IPS-18c (cell line): ENCODE results near the gene NOS1AP.

Experiments
- H3K4me3 ChIP-seq: 2 replicates; pipeline ENCODE4 v1.7.0; 2013; ENCODE audit warnings: low read depth, mild to moderate bottlenecking, low read length, moderate library complexity; ENCODE audit not compliant: insufficient read depth
- H3K9me3 ChIP-seq: one replicate; pipeline ENCODE4 v1.6.1; 2013; ENCODE audit warnings: mild to moderate bottlenecking, low read length, moderate library complexity; ENCODE audit not compliant: control insufficient read depth, insufficient read depth

Gene NOS1AP

DNA sequence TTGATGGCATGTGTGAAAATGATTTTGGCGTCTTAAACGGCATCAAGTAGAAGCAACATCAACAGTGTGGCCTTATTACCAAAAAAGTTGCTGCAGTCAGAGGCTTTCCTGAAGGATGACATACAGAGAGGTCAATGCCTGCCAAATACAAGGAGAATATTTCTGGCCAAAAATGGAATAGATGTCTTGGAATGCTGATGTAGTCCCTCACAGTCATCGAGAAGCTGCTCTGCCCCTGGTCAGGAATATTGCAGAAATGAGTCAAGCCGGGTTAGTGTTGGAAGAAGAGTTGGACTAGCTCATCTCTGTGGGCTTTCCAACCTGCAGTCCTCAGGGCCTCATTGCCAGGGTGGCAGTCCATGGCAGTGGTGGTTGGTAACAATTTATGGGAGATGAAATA is 42.1 kb downstream of the NOS1AP start:
- Histone ChIP-seq H3K9me3 (peaks cover 2% of the 10 kb centered on the region), H3K4me3 (no peak overlapping the region)

DNA sequence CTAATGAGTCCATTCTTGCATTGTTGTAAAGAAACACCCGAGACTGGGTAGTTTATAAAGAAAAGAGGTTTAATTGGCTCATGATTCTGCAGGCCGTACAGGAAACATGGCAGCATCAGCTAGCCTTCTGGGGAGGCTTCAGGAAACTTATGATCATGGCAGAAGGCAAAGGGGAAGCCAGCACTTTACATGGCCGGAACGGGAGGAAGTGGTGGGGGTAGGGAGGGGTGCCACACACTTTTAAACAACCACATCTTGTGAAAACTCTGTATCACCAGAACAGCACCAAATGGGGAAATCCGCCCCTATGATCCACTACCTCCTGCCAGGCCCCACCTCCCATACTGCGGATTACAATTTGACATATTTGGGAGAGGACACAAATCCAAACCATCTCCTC is 43.9 kb downstream of the NOS1AP start:
- no peak overlapping the region for H3K4me3 ChIP-seq
- H3K9me3 ChIP-seq = no peaks in the 10 kb centered on the region

DNA sequence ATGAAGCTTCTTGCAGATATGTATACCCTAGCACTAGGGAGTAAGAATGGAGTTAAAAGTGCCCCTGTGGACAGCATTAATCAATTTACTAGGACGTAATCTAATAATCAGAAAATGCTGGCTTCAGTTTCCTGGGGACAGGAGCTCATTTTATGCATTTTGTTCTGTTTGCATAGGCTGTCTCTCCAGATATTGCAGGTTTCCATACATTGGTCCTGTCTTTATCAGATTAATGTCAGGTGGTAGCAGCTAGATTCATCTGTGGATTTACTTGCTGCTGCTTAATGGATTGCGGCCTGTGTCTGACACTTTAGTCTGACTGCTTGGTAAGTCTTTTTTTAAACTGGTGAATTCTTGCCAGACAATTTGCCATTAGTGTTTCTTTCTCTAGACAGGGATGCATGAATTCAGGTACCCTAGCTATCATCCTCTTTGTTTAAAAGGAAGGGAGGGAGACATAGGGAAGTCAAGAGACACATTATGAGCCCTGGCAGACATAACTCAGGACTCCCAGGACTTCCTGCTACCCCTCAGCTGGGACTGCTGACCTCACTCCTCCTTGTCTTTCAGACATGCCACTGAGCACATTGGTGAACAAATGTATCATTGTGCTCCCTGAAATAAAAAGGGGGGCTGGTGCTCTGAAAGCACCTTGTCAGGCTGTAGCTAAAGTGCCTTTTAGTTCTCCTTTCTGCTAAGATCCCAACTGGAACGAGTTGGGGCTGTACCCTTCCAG is 47.7 kb downstream of the NOS1AP start:
- Histone ChIP-seq H3K4me3 (no peak overlapping the region), H3K9me3 (no peaks in the 10 kb centered on the region)

DNA sequence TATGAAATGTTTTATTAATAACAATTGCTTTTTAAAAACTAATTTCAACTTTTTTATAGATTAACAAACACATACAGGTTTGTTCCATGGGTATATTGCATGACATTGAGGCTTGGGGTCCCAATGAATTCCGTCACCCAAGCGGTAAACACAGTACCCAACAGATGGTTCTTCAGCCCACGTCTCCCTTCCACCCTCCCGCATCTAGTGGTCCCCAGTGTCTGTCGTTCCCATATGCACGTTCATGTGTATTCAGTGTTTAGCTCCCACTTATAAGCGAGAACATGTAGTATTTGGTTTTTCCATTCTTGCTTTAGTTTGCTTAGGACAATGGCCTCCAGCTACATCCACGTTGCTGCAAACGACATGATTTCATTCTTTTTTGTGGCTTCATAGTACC is 48.6 kb downstream of the NOS1AP start:
- Histone ChIP-seq H3K4me3 (no peak overlapping the region), H3K9me3 (no peaks in the 10 kb centered on the region)

DNA sequence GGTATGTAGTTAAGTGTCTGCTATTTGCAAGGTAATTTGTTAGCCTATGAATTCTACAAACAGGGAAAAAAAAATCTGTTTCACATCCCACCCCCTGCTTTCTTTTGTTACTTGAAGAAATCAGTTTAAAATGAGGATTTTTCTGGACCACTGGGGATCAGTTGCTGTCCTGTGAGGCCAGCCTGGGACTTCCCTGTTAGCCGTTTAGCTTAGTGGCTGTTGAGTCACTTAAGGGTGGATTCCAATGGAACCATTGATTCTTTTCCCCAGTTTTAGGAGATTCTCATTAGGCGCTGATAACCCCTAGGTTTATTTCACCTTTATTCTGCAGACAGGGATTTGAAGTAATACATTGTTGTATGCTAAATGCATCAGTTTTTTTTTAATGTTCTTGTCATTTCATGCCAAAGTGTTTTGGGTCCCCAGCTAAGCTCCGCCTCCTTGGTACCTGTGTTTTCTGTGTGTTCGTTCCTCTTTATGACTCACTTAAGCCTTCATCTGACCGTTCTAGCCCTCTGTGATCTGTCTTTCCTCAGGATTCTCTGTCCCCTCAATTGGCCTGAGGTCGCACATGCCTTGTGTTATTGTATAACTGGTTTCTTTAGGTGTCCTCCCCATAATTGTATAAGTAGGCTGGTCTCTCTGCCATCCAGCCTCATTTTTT is 59.3 kb downstream of the NOS1AP start:
- H3K9me3 ChIP-seq = no peaks in the 10 kb centered on the region
- H3K4me3 ChIP-seq = no peak overlapping the region

DNA sequence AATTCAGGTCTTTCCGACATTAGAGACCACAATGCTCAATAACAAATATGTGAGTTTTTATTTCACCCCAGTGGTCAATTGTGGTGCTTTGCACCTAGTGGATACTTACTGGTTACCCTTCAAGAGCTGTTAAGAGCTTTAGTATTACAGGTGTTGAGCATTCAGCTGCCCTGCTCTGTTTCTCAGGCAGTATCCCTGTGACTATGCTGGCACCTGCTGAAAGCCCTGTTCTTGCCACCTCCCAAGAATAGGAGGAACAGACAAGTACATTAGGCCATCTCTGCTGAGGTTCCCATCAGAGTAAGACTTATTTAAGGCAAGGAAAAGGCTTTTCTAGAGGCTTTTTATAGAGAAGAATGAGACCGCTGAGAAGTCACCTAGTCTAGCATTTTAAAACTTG is 60.8 kb downstream of the NOS1AP start:
- no peak overlapping the region for H3K4me3 ChIP-seq
- no peaks in the 10 kb centered on the region for H3K9me3 ChIP-seq

DNA sequence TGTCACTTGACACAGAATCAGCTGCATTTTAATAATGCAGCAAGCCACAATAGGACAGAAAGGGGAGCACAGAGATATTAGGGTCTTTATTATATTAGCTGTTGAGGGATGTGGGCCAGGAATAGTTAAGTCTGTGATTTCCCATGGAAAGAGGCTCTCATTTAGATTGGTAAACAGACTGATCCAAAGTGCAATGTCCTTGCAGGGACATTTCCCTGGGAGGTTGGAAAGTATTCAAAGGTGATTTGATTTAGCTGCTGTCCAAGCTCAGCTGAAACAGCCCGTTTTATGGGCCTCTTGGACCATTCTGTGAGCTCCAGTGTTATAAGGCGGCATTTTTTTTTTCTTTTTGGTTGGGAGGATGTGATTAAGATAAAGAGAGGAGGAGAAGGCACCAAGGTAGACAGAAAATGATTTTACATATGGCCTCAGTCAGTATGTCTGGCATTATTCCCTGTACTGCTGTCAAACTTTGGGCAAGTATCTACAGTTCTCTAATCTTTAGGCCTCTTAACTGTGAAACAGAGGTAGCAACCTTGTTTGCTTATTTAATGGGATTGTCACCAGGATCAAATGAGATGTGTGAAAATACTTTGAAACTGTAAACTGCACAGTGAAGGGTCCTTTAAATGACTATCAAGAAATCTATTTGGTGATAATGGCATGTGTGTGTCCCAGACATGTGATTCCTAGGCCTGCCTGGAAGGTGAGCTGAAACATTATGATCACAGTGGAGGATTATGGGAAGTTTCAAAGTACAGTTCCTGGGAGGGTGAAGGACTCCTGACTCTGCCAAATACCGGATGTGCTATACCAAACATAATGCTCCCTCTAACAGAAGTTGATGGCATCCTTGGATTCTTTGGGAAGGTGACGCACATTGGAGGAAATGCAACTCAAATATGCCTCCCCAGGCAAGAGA is 62.2 kb downstream of the NOS1AP start:
- no peak overlapping the region for H3K4me3 ChIP-seq

DNA sequence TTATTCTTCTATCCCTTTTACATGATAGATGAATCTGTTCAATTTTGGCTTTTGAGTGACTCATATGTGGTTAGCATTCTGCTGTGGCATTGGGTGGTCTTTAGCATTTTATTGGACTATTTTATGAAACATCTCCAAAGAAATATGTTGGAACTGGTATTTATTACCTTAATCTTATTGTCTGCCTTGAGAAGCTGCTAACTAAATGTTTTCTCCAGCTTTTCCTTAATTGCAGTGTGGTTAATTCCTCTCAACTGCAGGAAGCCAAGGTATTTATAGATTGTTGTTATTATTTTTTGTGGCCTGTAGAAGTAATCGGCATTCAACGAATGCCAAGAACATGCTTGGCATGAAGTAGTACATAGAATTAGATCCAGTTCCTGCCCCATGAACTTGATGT is 64.1 kb downstream of the NOS1AP start:
- no peak overlapping the region for H3K4me3 ChIP-seq
- no peaks in the 10 kb centered on the region for H3K9me3 ChIP-seq

More for the DNA sequence above, 62.2 kb downstream of the NOS1AP start:
- no peaks in the 10 kb centered on the region for H3K9me3 ChIP-seq

DNA sequence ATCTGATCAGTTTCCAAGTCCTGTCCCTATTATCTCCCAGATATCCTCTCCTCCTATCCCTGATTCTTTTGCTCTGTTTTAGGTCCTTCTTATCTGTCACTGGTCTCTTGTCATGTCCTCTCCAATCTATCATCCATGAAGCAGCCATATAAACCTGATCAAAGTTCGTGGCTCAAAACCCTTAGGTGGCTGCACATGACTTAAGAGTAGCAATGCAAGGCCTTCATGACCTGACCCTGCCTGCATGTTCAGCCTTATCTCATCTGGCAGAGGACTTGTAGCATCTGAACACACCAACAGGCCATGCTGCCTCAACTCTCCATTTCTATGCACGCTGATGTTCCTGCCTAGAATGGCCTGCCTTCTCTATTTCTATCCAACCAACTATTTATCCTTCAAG is 65.2 kb downstream of the NOS1AP start:
- no peaks in the 10 kb centered on the region for H3K9me3 ChIP-seq
- no peak overlapping the region for H3K4me3 ChIP-seq

DNA sequence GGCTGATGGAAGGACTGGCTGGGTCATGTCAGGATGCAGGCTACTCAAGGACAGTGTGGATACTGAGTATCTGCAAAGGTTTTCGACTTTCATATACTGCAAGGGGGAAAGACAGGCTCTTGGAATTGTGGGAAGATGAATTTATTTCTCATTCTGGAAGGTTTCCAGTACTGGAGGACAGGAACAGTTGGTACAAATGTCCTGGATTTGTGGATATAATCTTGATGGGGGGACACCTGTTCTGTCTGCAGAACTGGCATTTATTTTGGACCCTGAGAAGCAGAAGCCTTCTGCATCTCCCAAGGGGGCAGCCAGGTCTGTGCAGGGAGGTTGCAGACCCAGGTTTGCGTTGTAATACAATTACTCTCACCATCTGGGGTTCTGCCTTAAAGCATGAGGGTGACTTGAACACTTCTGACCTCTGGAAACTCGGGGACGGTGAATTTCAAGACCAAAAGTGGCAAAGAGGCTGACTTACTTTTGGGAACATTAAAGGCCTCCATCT is 65.8 kb downstream of the NOS1AP start:
- no peak overlapping the region for H3K4me3 ChIP-seq
- no peaks in the 10 kb centered on the region for H3K9me3 ChIP-seq

DNA sequence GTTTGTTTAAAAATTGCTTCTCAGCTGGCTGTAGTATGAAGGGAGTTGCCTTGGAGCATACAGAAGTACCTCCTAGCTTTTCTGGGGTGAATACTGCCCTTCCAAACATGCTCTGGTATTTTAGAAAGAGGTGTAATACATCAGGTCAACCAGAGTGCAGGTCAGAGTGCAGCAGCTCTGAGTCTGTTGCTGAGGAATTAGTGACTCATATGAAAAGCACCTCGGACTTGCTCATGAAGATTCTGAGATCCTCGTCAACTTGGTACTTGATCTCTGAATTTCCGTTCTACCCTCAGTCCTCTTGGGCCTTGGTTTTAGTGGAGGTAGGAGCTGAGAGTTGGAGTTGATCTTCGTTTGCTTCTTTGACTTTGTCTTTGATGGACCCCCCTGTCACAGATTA is 67.3 kb downstream of the NOS1AP start:
- no peak overlapping the region for H3K4me3 ChIP-seq

DNA sequence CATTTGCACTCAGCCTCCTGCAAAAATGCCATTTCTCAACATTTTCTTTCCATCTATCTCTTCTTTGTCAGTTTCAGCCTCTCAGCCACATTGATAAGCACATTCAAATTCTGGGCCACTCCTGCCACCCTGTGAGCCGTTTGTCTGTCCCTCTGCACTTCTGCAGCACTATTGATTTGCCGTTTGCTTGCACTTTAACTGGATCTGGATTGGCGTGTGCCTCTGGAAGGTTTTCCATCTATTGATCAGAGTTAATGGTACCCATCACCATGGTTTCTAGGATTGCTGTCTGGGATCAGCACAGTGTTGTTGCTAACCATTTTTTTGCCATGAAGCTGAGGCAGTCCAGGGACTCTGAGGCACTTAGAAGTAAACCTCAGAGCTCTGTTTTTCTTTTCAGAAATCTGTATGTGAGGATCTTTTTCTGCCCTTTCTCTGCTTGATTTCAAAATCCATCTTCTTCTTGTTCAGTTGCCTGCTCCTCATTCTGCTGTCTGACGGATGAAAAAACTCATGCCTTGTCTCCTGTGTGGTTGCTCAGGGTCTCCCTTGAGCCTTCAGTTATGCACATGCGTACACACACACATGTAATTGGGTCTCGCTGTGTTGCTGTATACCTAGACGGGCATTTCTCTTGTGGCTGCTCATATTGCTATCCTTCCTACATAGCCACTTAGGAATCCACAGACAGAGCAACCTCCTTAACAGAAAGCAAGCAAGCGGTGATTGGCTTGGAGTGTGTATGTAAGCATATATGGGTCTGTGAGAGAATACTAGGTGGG is 67.9 kb downstream of the NOS1AP start:
- Histone ChIP-seq H3K9me3 (no peaks in the 10 kb centered on the region), H3K4me3 (no peak overlapping the region)

More for the DNA sequence above, 67.3 kb downstream of the NOS1AP start:
- H3K9me3 ChIP-seq = no peaks in the 10 kb centered on the region

DNA sequence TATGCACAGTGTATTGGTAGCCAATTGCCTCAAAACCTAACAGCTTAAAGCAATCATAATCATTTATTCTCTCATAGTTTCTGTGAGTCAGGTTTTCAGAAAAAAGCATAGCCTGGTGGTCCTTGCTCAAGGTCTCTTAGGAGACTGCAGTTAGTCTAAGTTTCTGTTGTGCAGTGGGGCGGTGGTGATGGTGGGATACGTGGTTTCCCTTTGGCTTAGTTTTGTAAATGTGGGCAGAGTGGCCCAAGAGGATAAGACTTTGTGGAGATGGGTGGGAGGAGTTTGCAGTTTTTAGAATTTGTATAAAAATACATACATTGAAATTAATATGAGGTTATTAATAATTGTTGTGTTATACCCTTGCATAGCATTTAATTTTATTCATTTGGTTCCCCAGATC is 68.6 kb downstream of the NOS1AP start:
- Histone ChIP-seq H3K9me3 (no peaks in the 10 kb centered on the region), H3K4me3 (no peak overlapping the region)

DNA sequence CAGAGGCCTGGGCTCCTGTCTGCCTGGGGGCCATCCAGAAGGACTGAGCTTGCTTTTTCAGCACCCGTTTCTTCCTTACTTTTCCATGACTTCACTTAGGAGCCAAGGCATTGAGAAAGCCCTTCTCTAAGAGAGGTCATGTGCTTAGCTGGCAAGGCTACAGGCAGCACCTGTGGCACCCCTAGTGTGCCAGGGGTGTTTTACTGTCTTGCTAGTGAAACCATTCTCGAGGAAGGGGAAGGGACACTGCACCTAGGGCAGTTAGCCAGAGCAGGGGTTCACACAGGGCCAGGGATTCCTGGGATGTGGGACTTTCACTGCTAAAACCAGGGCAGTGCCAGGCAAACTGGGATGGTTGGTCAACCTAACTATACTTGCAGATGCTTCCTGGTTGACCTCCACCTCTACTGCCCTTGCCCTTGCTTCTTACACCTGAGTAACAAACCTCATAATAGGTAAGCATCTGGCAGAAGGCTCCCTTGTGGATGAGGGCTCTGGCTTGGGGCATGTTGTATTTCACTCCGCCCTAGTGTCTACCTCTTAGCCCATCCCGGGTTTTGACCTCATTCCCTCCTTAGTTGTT is 69.2 kb downstream of the NOS1AP start:
- Histone ChIP-seq H3K9me3 (no peaks in the 10 kb centered on the region), H3K4me3 (no peak overlapping the region)

DNA sequence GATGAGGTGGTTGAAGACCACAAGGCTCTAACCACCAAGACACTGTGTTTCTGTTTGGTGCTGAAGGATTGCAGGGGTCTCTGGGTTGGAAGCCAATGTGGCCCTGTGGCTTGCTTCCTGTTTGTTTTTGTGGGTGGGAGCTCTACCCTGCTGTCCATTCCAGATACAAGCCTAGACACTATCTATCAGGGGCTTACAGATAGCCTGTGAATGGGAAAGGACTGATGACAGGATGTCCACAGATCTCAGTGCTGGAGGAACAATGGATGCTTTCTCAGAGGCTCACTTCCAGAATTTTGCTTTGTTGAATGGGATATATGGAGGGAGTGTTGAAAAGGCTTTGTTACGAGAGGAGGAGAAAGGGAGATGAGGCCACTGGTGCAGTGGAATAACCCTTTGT is 69.7 kb downstream of the NOS1AP start:
- H3K9me3 ChIP-seq = no peaks in the 10 kb centered on the region
- H3K4me3 ChIP-seq = no peak overlapping the region

DNA sequence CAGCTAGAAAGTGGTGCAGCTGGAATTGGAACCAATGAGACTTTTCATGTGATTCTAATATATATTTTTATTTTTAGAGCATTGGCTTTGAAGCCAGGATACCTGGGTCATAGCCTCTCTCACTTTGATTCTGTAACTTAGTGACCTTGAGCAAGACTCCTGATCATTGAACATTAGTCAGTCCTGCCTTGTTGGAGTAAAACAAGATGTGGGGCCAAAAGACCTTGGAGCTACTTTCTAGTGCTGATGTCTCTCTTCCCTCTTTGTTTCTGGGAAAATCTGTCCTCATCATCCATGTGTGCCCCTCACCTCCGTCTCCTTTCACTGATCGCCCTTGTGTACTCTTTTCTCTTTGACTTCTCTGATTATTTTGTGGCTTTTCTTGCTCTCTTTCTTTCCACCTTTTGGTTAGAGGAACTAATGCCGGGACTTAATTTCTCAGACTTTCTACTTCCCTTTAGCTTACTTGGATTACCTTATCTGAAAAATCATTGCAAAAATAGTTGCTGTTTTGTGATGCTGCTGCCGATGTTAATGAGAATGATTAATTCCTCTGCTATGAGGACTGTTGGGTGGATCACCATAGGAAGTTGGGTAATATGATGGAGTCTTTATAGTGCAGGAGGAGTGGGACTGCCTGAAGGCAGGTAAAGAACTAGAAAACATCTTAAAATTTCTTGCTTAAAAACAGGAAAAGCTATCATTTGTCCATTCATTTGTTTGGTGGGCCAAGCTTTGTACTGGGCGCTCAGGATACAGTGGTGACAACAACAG is 72.0 kb downstream of the NOS1AP start:
- Histone ChIP-seq H3K4me3 (no peak overlapping the region), H3K9me3 (no peaks in the 10 kb centered on the region)
